Right kidney (tissue), 1 donor: ENCODE results near the gene PCBD2.

Experiments used
- DNase-seq: peaks from one replicate; pipeline ENCODE4 v3.0.0-alpha.2; 2016

PCBD2 gene

GRCh38 chr5:135005076-135005475 is 100.1 kb downstream of the PCBD2 start:
- no peak for DNase-seq

- no peak for DNase-seq
Observed at GRCh38 chr5:135007305-135007704, 102.4 kb downstream of the PCBD2 start.

GRCh38 chr5:135007749-135008363 is 102.9 kb downstream of the PCBD2 start:
- DNase-seq = no peak

- no peak for DNase-seq
Observed at GRCh38 chr5:135008556-135008955, 103.6 kb downstream of the PCBD2 start.

- DNase-seq = no peak
Observed at GRCh38 chr5:135008981-135009735, 104.2 kb downstream of the PCBD2 start.

GRCh38 chr5:135009736-135010501 is 105.0 kb downstream of the PCBD2 start:
- DNase-seq = no peak

GRCh38 chr5:135010502-135011354 is 105.8 kb downstream of the PCBD2 start:
- no peak for DNase-seq

GRCh38 chr5:135011355-135012032 is 106.6 kb downstream of the PCBD2 start:
- no peak for DNase-seq

GRCh38 chr5:135012033-135012588 is 107.2 kb downstream of the PCBD2 start:
- no peak for DNase-seq
